Lung (tissue), 12 donors: ENCODE results near the gene PTPRG. TPM values are rescaled to one million over a fixed set of nuclear protein-coding genes. Genes with fewer than 3 reads are reported as not detected.
A peak's percentile ranks its signal among the peaks of the same experiment; 100 is the strongest.

Experiments
- ATAC-seq: fragments of 200-7000 bp; cut with Tn5 transposase; one replicate; pipeline ENCODE4 v1.9.1; 2020; ENCODE audit warnings: moderate number of reproducible peaks; ENCODE audit not compliant: insufficient read depth, low FRiP score
- DNase-seq, 3 donors: peaks; one replicate each; pipeline ENCODE4 v3.0.0-alpha.2; 2013 to 2017
- H3K27ac ChIP-seq, 2 donors: one replicate each; pipeline ENCODE4 v1.5.1; 2013; ENCODE audit warnings: mild to moderate bottlenecking in 2 of 2, moderate library complexity in 2 of 2, control low read depth in 1 of 2, inconsistent platforms in 1 of 2, low read depth in 1 of 2, low read length in 1 of 2
- H3K27me3 ChIP-seq, 3 donors: one replicate each; pipeline ENCODE4 v1.5.1; 2013; ENCODE audit warnings: low read length in 2 of 3; ENCODE audit not compliant: control insufficient read depth in 3 of 3, insufficient read depth in 3 of 3
- H3K36me3 ChIP-seq, 4 donors: one replicate each; pipeline ENCODE4 v1.5.1; 2013; ENCODE audit warnings: low read length in 4 of 4, mild to moderate bottlenecking in 1 of 4, moderate library complexity in 1 of 4; ENCODE audit not compliant: control insufficient read depth in 4 of 4, insufficient read depth in 4 of 4
- H3K4me1 ChIP-seq, 5 donors: one replicate each; pipeline ENCODE4 v1.5.1; 2013; ENCODE audit warnings: low read length in 5 of 5, mild to moderate bottlenecking in 2 of 5, moderate library complexity in 1 of 5; ENCODE audit not compliant: control insufficient read depth in 5 of 5, insufficient read depth in 5 of 5
- H3K4me3 ChIP-seq: one replicate; pipeline ENCODE4 v1.5.1; 2013; ENCODE audit warnings: mild to moderate bottlenecking, control low read depth, moderate library complexity
- H3K9ac ChIP-seq, 2 donors: one replicate each; pipeline ENCODE4 v1.5.1; 2013; ENCODE audit warnings: low read length in 2 of 2, control low read depth in 1 of 2; ENCODE audit not compliant: insufficient read depth in 1 of 2
- H3K9me3 ChIP-seq, 4 donors: one replicate each; pipeline ENCODE4 v1.5.1; 2013; ENCODE audit warnings: low read length in 3 of 4, mild to moderate bottlenecking in 1 of 4, moderate library complexity in 1 of 4; ENCODE audit not compliant: control insufficient read depth in 4 of 4, insufficient read depth in 3 of 4
- WGBS, 2 donors: extraction: QIAGEN DNeasy Blood & Tissue Kit; methylation state at CpG; one replicate each; pipeline ENCODE4 v1.1.7; 2013; 5-methylcytosine and 5-hydroxymethylcytosine counted together
- polyA plus RNA-seq, 2 donors: library from polyadenylated mRNA; stranded (reverse); fragments of 200-250 nt; gene quantifications; one replicate each; pipeline ENCODE4 v1.2.1, GENCODE V29; 2013
- total RNA-seq, 2 donors: library from RNA; depleted of rRNA in 1 of 2; stranded (reverse); fragments of >200 nt in 1 of 2; gene quantifications; one replicate each; pipeline ENCODE4 v1.2.1, GENCODE V29; 2014 to 2021
- TF ChIP-seq, protein P1 (sequence below): IDR thresholded peaks from 2 replicates; pipeline ENCODE4 v1.5.1; 2012; ENCODE audit warnings: mild to moderate bottlenecking; ENCODE audit errors: control extremely low read depth, extremely low read depth
- donor health status: control.
- donor health status: control.
- donor health status: Bipolar disorder and iron deficiency.
- donor health status: healthy.
- donor health status: DM: yes; HTN: yes; CAD: no.

PTPRG gene
- total and polyA plus RNA-seq, 4 donors, result 8.5 to 131 (median 75.9) TPM

DNA sequence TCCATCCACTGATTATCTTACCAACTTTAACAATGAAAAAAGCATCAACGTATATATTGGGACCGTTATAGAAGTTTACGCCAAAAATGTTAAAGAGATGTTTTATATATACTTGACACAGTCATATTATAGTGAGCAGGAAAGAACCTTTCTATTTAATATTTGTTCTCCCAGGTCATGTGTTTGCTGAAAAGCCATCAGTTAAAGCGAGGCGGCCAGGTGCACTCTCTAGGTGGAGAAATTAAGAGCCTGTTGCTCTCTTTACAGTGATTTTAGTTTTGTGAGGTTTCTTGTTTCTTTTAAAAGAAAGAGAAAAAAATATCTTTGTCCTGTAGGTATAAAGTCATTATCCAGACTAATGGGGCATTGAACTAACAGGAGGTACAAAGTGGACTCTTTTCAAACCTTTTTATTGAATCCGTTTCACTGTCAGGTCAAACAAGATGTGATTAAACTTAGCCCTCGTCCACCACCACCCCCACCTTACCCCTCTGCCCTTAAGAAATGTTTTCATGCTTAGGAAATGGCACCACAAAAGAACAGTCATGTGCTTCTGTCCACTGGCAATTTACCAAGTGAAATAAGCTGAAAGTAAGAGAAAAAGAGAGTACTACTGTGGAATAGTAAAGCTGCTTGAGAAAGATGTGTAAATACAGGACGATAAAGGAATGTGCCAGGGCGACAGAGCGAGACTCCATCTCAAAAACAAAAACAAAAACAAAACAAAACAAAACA lies 279.9 kb downstream of the PTPRG start:
- Histone ChIP-seq H3K9ac (no peak overlapping the region), H3K36me3 (no peaks in the 10 kb centered on the region), H3K4me1 (peaks cover 0 to 14% (median 12%) of the 10 kb centered on the region in 5 donors), H3K9me3 (no peaks in the 10 kb centered on the region), H3K27ac (no peak overlapping the region), H3K27me3 (no peaks in the 10 kb centered on the region), H3K4me3 (no peak overlapping the region)
- 62 to 81% methylated on average over 10 of the region's 10 CpGs for WGBS, 2 donors
- DNase-seq (peak in 2 of 3 donors; percentile 54 to 70), ATAC-seq (no peak)
- TF ChIP-seq, protein P1, sequence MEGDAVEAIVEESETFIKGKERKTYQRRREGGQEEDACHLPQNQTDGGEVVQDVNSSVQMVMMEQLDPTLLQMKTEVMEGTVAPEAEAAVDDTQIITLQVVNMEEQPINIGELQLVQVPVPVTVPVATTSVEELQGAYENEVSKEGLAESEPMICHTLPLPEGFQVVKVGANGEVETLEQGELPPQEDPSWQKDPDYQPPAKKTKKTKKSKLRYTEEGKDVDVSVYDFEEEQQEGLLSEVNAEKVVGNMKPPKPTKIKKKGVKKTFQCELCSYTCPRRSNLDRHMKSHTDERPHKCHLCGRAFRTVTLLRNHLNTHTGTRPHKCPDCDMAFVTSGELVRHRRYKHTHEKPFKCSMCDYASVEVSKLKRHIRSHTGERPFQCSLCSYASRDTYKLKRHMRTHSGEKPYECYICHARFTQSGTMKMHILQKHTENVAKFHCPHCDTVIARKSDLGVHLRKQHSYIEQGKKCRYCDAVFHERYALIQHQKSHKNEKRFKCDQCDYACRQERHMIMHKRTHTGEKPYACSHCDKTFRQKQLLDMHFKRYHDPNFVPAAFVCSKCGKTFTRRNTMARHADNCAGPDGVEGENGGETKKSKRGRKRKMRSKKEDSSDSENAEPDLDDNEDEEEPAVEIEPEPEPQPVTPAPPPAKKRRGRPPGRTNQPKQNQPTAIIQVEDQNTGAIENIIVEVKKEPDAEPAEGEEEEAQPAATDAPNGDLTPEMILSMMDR, result no peak

DNA sequence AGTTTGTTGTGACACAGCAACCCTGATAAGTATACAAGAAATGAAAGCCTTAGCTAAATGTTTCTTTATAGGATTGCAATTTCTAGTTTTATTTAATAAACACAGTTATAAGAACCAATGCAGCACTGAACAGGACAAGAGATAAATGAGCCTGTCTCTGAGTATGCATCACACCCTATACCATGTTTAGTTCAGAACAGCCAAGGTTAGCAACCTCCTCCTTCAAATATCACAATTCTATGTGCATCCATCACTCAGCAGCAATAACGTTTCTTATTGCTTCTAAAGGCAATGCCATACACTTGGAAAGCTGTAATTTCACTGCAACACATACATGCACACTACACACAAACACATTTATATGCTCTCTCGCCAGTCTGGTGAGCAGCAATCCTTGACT lies 280.6 kb downstream of the PTPRG start:
- H3K36me3 ChIP-seq, result no peaks in the 10 kb centered on the region
- ATAC-seq (no peak), DNase-seq (no peak)
- H3K4me3 ChIP-seq, result no peak overlapping the region
- H3K27me3 ChIP-seq, result no peaks in the 10 kb centered on the region
- no peaks in the 10 kb centered on the region for H3K9me3 ChIP-seq
- TF ChIP-seq, protein P1, result no peak
- peaks cover 3 to 14% (median 12%) of the 10 kb centered on the region in 5 donors for H3K4me1 ChIP-seq
- 73 to 80% methylated on average over 2 of the region's 2 CpGs for WGBS, 2 donors
- no peak overlapping the region for H3K9ac ChIP-seq
- H3K27ac ChIP-seq, result no peak overlapping the region

DNA sequence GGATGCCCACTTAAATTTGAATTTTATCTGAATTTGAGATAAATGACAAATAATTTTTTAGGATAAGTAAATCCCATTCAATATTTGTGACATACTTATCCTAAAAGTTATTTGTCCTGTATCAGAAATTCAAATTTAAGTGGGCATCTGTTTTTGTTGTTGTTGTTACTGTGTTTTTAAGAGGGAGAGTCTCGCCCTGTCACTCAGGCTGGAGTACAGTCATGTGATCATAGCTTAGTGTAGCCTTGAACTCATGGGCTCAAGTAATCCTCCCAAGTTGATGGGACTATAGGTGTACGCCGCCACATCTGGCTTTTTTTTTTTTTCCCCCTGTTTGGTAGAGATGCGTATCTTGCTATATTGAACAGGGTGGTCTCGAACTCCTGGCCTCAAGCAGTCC lies 283.0 kb downstream of the PTPRG start:
- TF ChIP-seq, protein P1, result no peak
- no peaks in the 10 kb centered on the region for H3K27me3 ChIP-seq
- no peak overlapping the region for H3K4me3 ChIP-seq
- DNase-seq (no peak), ATAC-seq (no peak)
- H3K27ac ChIP-seq, result no peak overlapping the region
- no peak overlapping the region for H3K9ac ChIP-seq
- no peaks in the 10 kb centered on the region for H3K36me3 ChIP-seq
- 96 to 97% methylated on average over 5 of the region's 5 CpGs for WGBS, 2 donors
- no peaks in the 10 kb centered on the region for H3K9me3 ChIP-seq
- peaks cover 8 to 32% (median 27%) of the 10 kb centered on the region in 5 donors for H3K4me1 ChIP-seq
